ENCODE results near the gene LYRM2.
"Not testable (repeated sequence)": the region's sequence is repeated elsewhere in the genome, so short reads cannot be mapped to it uniquely, and the experiment has no call there.

LYRM2 gene

DNA sequence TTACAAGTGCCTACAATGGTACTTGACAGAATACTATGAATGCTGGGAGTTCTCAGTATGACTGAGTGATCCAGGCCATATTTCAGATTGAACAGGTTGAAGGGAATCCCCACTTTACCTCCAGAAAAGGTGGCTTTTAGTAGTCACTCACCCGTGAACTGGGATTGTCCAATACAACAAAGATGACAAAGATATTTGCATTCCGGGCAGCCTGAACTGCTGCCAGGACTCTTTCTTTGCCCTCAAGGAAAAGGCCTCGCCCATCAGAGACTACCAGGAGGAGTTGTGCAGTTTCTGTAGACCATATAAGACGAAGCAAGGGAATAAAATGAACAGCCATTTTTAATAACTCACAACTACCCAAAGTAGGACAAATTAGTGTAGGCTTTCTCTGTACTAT, 6.3 kb upstream of the LYRM2 start:
- DNase-seq, result no peak

- DNase-seq, result no peak
Measured at GRCh38 chr6:89643406-89643805, 4.9 kb upstream of the LYRM2 start.

DNA sequence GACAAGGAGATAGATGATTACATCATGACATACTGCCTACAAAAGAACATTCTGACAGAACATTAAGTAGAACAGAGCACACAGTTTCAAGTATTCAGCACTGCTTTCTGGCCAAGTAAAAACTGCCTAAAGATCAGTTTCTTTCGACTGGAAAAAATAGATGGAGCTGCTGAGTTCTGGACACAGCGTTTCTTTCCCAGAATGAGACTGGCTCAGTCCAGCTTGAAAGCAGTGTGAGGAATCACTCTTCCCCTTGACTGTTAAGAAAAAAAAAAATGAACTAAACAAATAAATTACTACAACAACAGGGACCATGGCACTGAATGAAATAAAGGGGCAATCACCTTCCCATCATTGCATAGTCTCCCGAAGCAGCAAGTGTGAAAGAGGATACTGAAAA, 4.4 kb upstream of the LYRM2 start:
- no peak for DNase-seq

DNA sequence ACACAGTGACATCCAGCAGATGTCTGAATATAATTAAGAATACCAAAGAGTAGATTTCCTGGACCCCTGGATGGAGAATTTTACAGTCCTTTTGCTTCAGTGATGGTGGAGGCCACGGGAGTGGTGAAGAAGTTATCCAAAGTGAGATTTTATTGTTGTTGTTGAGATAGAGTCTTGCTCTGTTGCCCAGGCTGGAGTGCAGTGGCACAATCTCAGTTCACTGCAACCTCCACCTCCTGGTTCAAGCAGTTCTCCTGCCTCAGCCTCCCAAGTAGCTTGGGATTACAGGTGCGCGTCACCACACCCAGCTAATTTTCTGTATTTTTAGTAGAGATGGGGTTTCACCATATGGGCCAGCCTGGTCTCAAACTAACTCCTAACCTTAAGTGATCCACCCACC, 3.0 kb upstream of the LYRM2 start:
- not testable (repeated sequence) for DNase-seq

- no peak for DNase-seq
Measured at GRCh38 chr6:89640804-89641203, 2.3 kb upstream of the LYRM2 start.

- no peak for DNase-seq
Measured at GRCh38 chr6:89637960-89638319, 607 bp downstream of the LYRM2 start.

DNA sequence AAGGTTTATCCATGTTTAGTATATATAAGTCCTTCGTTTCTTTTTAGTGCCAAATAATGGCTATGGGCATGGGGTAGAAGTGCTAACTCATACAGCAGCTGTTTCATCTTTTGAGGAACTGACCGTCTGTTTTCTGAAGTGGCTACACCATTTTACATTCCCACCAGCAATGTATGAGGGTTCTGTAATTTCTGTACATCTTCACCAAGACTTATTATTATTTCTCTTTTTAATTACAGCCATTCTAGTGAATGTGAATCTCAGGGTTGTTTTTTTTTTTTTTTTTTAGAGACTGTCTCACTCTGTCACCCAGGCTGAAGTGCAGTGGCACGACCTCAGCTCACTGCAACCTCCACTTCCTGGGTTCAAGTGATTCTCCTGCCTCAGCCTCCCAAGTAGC, 2.1 kb downstream of the LYRM2 start:
- DNase-seq, result not testable (repeated sequence)

DNA sequence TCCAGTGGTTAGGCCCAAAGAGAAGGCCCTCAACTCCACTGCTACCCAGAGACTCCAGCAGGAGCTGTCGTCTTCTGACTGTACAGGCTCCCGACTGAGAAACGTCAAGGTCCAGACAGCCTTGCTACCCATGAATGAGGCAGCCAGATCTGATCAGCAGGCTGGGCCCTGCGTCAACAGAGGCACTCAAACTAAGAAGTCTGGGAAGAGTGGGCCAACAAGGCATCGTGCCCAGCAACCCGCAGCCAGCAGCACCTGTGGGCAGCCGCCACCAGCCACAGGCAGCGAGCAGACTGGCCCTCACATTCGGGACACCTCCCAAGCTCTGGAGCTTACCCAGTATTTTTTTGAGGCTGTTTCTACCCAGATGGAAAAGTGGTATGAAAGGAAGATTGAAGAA, 8.1 kb downstream of the LYRM2 start:
- no peak for DNase-seq

DNA sequence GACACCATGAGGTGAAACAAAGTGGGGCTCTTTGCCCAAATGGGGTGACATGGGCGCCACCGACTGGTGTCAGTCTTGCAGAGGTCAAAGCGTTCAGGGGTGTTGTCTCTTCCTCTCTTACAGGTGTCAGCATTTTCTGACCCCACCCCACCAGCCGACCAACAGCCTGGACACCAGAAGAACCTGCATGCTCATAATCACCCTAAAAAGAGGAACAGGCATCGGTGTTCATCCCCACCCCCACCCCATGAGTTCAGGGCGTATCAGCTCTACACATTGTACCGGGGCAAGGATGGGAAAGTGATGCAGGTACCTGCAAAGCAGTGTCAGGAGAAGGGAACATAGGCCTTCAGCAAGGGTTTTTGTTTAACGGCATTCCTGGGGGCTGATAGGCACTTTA, 14.8 kb downstream of the LYRM2 start:
- no peak for DNase-seq

- DNase-seq, result no peak
Measured at GRCh38 chr6:89619567-89619966, 19.0 kb downstream of the LYRM2 start.

DNA sequence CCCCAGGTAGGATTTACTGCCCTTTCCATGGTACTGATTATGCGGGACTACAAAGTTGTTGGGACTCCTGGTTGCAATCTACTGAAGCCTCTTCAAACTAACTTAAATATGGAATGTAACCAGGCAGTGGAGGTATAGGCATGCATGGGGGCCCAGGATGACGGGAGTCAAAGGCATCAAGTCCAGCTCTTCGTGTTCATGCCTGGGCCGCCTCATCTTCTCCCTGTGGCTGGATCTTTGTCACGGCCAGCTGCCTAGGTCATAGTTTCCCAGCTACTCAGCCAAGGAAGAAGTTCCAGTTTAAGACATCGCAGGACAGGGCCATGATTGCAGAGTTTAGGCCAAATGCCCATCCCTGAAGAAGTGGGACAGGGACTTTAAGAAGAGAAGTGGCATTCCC, 20.5 kb downstream of the LYRM2 start:
- DNase-seq, result no peak

DNA sequence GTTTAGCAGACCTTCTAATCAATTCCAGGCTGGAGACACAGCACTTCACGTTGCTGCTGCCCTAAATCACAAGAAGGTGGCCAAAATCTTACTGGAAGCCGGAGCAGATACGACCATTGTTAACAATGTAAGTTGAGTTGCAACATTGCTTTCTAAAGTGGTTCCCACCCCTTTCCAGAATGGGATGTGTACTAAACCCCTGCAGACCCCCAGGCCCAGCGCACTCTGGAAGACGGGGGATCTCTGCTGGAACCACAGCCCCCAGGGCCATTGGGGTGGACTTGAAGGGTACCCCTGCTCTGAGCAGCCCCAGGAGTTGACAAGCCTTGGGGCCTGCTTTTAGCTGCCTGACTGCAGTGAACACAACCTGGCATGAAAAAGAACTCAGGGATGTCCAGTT, 22.0 kb downstream of the LYRM2 start:
- DNase-seq, result no peak

- no peak for DNase-seq
Measured at GRCh38 chr6:89615882-89616281, 22.7 kb downstream of the LYRM2 start.

- DNase-seq, result no peak
Measured at GRCh38 chr6:89613790-89614189, 24.8 kb downstream of the LYRM2 start.

DNA sequence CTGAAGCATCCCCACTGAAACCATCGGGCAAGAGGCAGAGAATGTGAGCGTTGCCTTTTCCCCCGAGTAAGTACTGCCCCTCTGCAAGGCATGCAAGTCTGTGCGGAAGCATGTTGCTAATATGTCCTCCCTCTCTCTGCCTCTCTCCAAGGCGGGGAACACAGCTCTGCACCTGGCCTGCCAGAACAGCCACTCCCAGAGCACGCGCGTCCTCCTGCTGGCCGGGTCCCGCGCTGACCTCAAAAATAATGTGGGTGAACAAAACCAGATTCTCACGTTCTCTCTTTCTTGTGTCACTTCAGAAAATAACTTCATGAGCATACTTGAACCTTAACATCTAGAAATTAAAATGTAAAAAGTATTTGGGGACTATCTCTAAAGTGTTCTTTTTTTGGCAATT, 26.4 kb downstream of the LYRM2 start:
- DNase-seq, result no peak

GRCh38 chr6:89611666-89612065, 26.9 kb downstream of the LYRM2 start:
- DNase-seq, result no peak

DNA sequence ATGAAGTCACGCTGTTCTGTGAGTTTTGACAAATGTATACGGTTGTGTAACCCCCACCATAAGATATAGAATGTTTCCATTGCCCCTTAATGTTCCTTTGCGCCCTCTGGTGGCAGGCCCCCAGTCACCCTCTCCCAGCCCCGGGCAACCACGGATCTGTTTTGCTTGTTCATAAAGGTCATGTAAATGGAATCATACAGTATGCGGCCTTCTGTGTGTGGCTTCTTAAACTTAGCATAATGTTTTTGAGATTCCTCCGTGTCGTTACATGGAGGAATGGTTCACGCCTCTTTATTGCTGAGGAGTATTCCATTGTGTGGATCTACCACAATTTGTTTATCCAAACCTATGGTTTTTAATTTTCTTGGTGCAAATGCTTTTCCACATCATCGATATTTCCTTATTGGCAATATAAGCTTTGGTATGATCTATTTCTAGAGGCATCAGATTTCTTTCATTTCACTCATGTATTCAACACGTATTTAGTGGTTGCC, 28.4 kb downstream of the LYRM2 start:
- DNase-seq, result peak; percentile 73 to 92 (median 84)

- no peak for DNase-seq
Measured at GRCh38 chr6:89605861-89606260, 32.7 kb downstream of the LYRM2 start.

GRCh38 chr6:89604653-89605052, 33.9 kb downstream of the LYRM2 start:
- no peak for DNase-seq

DNA sequence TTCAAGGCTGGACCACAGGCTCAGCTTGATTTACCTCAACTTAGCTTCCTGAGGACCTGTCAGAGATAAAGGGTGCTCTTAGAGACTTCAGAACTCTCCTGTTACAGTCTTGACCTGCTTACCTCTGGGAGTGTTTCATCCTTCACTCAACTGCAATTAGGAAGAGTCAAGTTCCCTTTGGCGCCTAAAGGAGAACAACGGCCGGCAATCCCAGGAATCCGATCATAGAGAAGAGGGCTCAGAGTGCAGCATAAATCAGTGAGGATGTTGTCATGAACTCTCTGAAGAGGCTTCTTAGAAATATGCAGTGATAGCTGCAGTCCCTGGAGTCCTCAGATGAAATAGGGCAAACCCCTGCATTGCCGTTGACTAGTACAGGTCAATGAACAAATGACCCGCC, 36.4 kb downstream of the LYRM2 start:
- DNase-seq, result no peak

GRCh38 chr6:89599727-89600126, 38.8 kb downstream of the LYRM2 start:
- no peak for DNase-seq

DNA sequence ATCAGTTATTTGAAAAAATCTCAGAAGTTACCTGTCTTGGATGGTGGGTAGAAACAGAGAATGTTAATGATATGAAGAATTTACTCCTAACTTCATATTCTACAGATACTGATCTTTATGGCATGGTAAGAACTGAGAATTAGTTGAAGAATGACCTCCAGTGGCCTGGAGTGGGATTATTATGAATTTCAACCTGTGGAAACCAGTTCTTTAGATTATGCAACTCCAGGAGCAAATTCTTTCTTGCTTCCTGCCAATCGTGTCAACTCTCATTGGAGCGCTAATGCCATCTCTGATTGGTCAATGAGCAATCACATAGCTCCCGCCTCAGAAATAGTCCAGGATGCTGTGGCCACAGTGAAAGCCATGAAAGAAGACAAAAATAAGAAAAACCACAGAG, 40.6 kb downstream of the LYRM2 start:
- DNase-seq, result peak in 2 of 3 donors; percentile 11 to 18

GRCh38 chr6:89597372-89597771, 41.2 kb downstream of the LYRM2 start:
- no peak for DNase-seq

DNA sequence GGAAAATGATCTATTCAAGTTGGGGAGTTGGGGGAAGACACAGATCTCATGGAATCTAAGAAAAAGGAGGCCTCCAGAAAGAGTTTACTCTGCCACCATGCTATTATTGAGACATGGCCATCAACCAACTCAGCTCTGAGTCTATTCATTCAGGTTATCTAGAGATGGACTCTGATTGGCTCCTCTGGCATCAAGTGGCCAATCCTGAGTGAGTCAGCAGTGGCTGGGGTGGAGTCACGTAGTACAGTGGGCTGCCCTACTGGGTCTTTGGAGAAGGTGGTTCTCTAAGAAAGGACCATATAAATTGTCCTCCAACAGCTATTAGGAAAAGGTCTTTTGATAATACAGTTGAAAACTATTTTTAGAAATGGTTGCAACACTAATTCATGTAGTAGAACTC, 42.1 kb downstream of the LYRM2 start:
- DNase-seq, result peak in 2 of 3 donors; percentile 2 to 10

GRCh38 chr6:89596056-89596455, 42.5 kb downstream of the LYRM2 start:
- DNase-seq, result peak; percentile 36 to 64 (median 54)

- DNase-seq, result no peak
Measured at GRCh38 chr6:89591745-89592144, 46.8 kb downstream of the LYRM2 start.

All from suppressor macrophage treated with lipopolysaccharide for 1 hour (primary cell).